GM18498 (cell line): ENCODE data around the gene ZNF212.

Experiments used
- ATAC-seq: cut with Tn5 transposase; IDR thresholded peaks from one replicate; pipeline ENCODE4 v1.9.1; 2021; ENCODE audit warnings: mild to moderate bottlenecking, moderate library complexity; ENCODE audit not compliant: unreplicated experiment

ZNF212 gene

GRCh38 chr7:149284343-149284742 is 44.9 kb downstream of the ZNF212 start:
- no peak for ATAC-seq

GRCh38 chr7:149284850-149285585 is 45.6 kb downstream of the ZNF212 start:
- peak; percentile 97 for ATAC-seq

- no peak for ATAC-seq
These were observed 46.2 kb downstream of the ZNF212 start for GRCh38 chr7:149285603-149286002.

GRCh38 chr7:149286811-149287400 is 47.5 kb downstream of the ZNF212 start:
- ATAC-seq = no peak

GRCh38 chr7:149287622-149288021 is 48.2 kb downstream of the ZNF212 start:
- no peak for ATAC-seq

- ATAC-seq = no peak
These were observed 49.8 kb downstream of the ZNF212 start for GRCh38 chr7:149289262-149289661.

- ATAC-seq = no peak
These were observed 50.4 kb downstream of the ZNF212 start for GRCh38 chr7:149289856-149290255.

- no peak for ATAC-seq
These were observed 51.8 kb downstream of the ZNF212 start for GRCh38 chr7:149291036-149291780.

GRCh38 chr7:149291781-149292461 is 52.5 kb downstream of the ZNF212 start:
- ATAC-seq = no peak

GRCh38 chr7:149292462-149292823 is 53.0 kb downstream of the ZNF212 start:
- ATAC-seq = no peak

GRCh38 chr7:149293338-149293737 is 53.9 kb downstream of the ZNF212 start:
- ATAC-seq = no peak

GRCh38 chr7:149293946-149294633 is 54.6 kb downstream of the ZNF212 start:
- no peak for ATAC-seq

GRCh38 chr7:149294634-149295480 is 55.4 kb downstream of the ZNF212 start:
- ATAC-seq = no peak

- no peak for ATAC-seq
These were observed 56.0 kb downstream of the ZNF212 start for GRCh38 chr7:149295481-149295850.

- ATAC-seq = no peak
These were observed 56.9 kb downstream of the ZNF212 start for GRCh38 chr7:149296368-149296767.

GRCh38 chr7:149297034-149297755 is 57.7 kb downstream of the ZNF212 start:
- ATAC-seq = no peak

GRCh38 chr7:149300620-149301285 is 61.3 kb downstream of the ZNF212 start:
- no peak for ATAC-seq

- no peak for ATAC-seq
These were observed 62.8 kb downstream of the ZNF212 start for GRCh38 chr7:149302222-149302621.

- ATAC-seq = no peak
These were observed 63.4 kb downstream of the ZNF212 start for GRCh38 chr7:149302865-149303264.
